IPS DF 6.9 (cell line): ENCODE measurements around the gene GRM4.
"Not testable (repeated sequence)": the region's sequence is repeated elsewhere in the genome, so short reads cannot be mapped to it uniquely, and the experiment has no call there.

Source experiments
- DNase-seq: peaks from one replicate; pipeline ENCODE4 v3.0.0-alpha.2; 2013; ENCODE audit warnings: low read depth, low spot score
- H3K27ac ChIP-seq: one replicate; pipeline ENCODE4 v1.5.1; 2013; ENCODE audit warnings: low read length, control low read depth
- H3K27me3 ChIP-seq: 2 replicates; pipeline ENCODE4 v1.6.1; 2013; ENCODE audit warnings: mild to moderate bottlenecking, low read length; ENCODE audit not compliant: control insufficient read depth, insufficient read depth
- H3K36me3 ChIP-seq: 2 replicates; pipeline ENCODE4 v1.6.1; 2013; ENCODE audit warnings: low read length; ENCODE audit not compliant: control insufficient read depth, insufficient read depth
- H3K4me1 ChIP-seq: 2 replicates; pipeline ENCODE4 v1.6.1; 2013; ENCODE audit warnings: low read length; ENCODE audit not compliant: control insufficient read depth, insufficient read depth
- H3K4me3 ChIP-seq: 2 replicates; pipeline ENCODE4 v1.5.1; 2013; ENCODE audit warnings: mild to moderate bottlenecking, low read length
- H3K9me3 ChIP-seq: 2 replicates; pipeline ENCODE4 v1.6.1; 2013; ENCODE audit warnings: low read length, inconsistent platforms; ENCODE audit not compliant: control insufficient read depth, insufficient read depth
- WGBS: extraction: QIAGEN DNeasy Blood & Tissue Kit; methylation state at CpG from one replicate; pipeline ENCODE4 v1.1.7; 2013; ENCODE audit warnings: mixed read lengths, missing lambda C conversion rate; ENCODE audit not compliant: insufficient read length, insufficient coverage; 5-methylcytosine and 5-hydroxymethylcytosine counted together

Gene GRM4

GRCh38 chr6:34044945-34045595, 100.8 kb downstream of the GRM4 start:
- Histone ChIP-seq H3K36me3 (no peaks in the 10 kb centered on the region), H3K27ac (no peak overlapping the region), H3K9me3 (no peaks in the 10 kb centered on the region), H3K4me3 (no peak overlapping the region), H3K27me3 (no peaks in the 10 kb centered on the region), H3K4me1 (peaks cover 2% of the 10 kb centered on the region; the same call in 1 of the 2 replicates)
- DNase-seq: no peak
- WGBS: no CpG with 5 or more reads among the region's 13 CpGs

- no peak overlapping the region for H3K27ac ChIP-seq
- no CpG with 5 or more reads among the region's 8 CpGs for WGBS
Measured at GRCh38 chr6:34043359-34043758, 102.5 kb downstream of the GRM4 start.

GRCh38 chr6:34041998-34042397, 103.9 kb downstream of the GRM4 start:
- H3K4me1 ChIP-seq, H3K4me3 ChIP-seq, H3K27ac ChIP-seq, H3K27me3 ChIP-seq, H3K9me3 ChIP-seq, DNase-seq, H3K36me3 ChIP-seq: not testable (repeated sequence)
- WGBS: no CpG with 5 or more reads among the region's 5 CpGs

More at GRCh38 chr6:34043359-34043758, 102.5 kb downstream of the GRM4 start:
- no peak overlapping the region for H3K4me3 ChIP-seq
- no peaks in the 10 kb centered on the region for H3K9me3 ChIP-seq
- no peak for DNase-seq
- H3K4me1 ChIP-seq: 0 out of 2 replicates have a peak, but pooled peaks cover 2% of the 10 kb centered on the region
- H3K36me3 ChIP-seq: no peaks in the 10 kb centered on the region
- H3K27me3 ChIP-seq: no peaks in the 10 kb centered on the region

GRCh38 chr6:34041385-34041784, 104.5 kb downstream of the GRM4 start:
- WGBS: no CpG with 5 or more reads among the region's 6 CpGs
- no peaks in the 10 kb centered on the region for H3K27me3 ChIP-seq

GRCh38 chr6:34039943-34040342, 105.9 kb downstream of the GRM4 start:
- Histone ChIP-seq H3K4me3 (no peak overlapping the region), H3K36me3 (peaks cover 2% of the 10 kb centered on the region; the same call in 1 of the 2 replicates), H3K27me3 (no peaks in the 10 kb centered on the region), H3K27ac (no peak overlapping the region), H3K4me1 (no peaks in the 10 kb centered on the region), H3K9me3 (no peaks in the 10 kb centered on the region)
- WGBS: no CpG with 5 or more reads among the region's 11 CpGs
- DNase-seq: no peak

More at GRCh38 chr6:34041385-34041784, 104.5 kb downstream of the GRM4 start:
- Histone ChIP-seq H3K36me3 (no peaks in the 10 kb centered on the region; the same call in 1 of the 2 replicates), H3K27ac (no peak overlapping the region), H3K9me3 (no peaks in the 10 kb centered on the region), H3K4me1 (0 out of 2 replicates have a peak, but pooled peaks cover 2% of the 10 kb centered on the region), H3K4me3 (no peak overlapping the region)
- DNase-seq: no peak

GRCh38 chr6:34037151-34037550, 108.7 kb downstream of the GRM4 start:
- Histone ChIP-seq H3K4me3 (no peak overlapping the region), H3K9me3 (no peaks in the 10 kb centered on the region), H3K27ac (no peak overlapping the region), H3K27me3 (no peaks in the 10 kb centered on the region), H3K36me3 (peaks cover 2% of the 10 kb centered on the region; the same call in 1 of the 2 replicates), H3K4me1 (no peaks in the 10 kb centered on the region)
- DNase-seq: no peak
- no CpG with 5 or more reads among the region's 3 CpGs for WGBS

GRCh38 chr6:34036357-34037069, 109.4 kb downstream of the GRM4 start:
- whole genome bisulfite sequencing: no CpG with 5 or more reads among the region's 20 CpGs
- no peaks in the 10 kb centered on the region for H3K9me3 ChIP-seq
- no peak overlapping the region; the same call in 1 of the 2 replicates for H3K4me3 ChIP-seq
- H3K27me3 ChIP-seq: no peaks in the 10 kb centered on the region
- H3K36me3 ChIP-seq: peaks cover 2% of the 10 kb centered on the region; the same call in 1 of the 2 replicates
- H3K27ac ChIP-seq: no peak overlapping the region
- DNase-seq: no peak
- H3K4me1 ChIP-seq: no peaks in the 10 kb centered on the region

GRCh38 chr6:34035704-34036356, 110.1 kb downstream of the GRM4 start:
- Histone ChIP-seq H3K27me3 (no peaks in the 10 kb centered on the region), H3K4me1 (no peaks in the 10 kb centered on the region), H3K9me3 (no peaks in the 10 kb centered on the region), H3K36me3 (peaks cover 2% of the 10 kb centered on the region; the same call in 1 of the 2 replicates), H3K4me3 (no peak overlapping the region), H3K27ac (no peak overlapping the region)
- WGBS: no CpG with 5 or more reads among the region's 40 CpGs
- DNase-seq: no peak

- no peak overlapping the region for H3K4me3 ChIP-seq
- WGBS: 100% methylated on average over 1 of the region's 1 CpG
- no peak overlapping the region for H3K27ac ChIP-seq
- no peaks in the 10 kb centered on the region for H3K4me1 ChIP-seq
- no peak for DNase-seq
- no peaks in the 10 kb centered on the region for H3K9me3 ChIP-seq
- peaks cover 2% of the 10 kb centered on the region; the same call in 1 of the 2 replicates for H3K36me3 ChIP-seq
- H3K27me3 ChIP-seq: no peaks in the 10 kb centered on the region
Measured at GRCh38 chr6:34035161-34035560, 110.7 kb downstream of the GRM4 start.

- no peaks in the 10 kb centered on the region for H3K9me3 ChIP-seq
- H3K27me3 ChIP-seq: no peaks in the 10 kb centered on the region
Measured at GRCh38 chr6:34032856-34033255, 113.0 kb downstream of the GRM4 start.

More at GRCh38 chr6:34032856-34033255, 113.0 kb downstream of the GRM4 start:
- peaks cover 2% of the 10 kb centered on the region; the same call in 1 of the 2 replicates for H3K36me3 ChIP-seq
- H3K27ac ChIP-seq: no peak overlapping the region
- DNase-seq: no peak
- WGBS: no CpG with 5 or more reads among the region's 5 CpGs
- H3K4me1 ChIP-seq: no peaks in the 10 kb centered on the region
- H3K4me3 ChIP-seq: no peak overlapping the region
